ENCODE measurements around the gene TAF15.

The TAF15 gene

DNA sequence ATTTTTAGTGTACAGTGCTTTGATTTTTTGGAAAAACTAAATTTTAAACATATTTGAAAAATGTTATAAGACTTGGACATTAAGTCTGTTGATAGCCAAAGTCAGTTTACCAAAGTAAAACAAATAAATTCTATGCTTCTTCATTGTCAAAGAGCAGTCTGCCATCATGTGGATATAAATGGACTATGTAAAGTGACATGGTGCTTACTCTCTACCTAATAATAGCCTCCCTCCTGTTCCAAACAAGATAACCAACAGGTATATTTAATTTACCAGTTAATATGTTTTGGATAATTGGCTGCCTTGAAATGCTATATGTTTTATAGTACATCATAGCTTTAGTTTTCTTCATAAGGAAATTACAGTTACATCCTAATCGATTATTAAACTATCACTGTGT, 15.9 kb downstream of the TAF15 start:
- DNase-seq: no peak

- DNase-seq: no peak
Observed at GRCh38 chr17:35841101-35841500, 31.8 kb downstream of the TAF15 start.

DNA sequence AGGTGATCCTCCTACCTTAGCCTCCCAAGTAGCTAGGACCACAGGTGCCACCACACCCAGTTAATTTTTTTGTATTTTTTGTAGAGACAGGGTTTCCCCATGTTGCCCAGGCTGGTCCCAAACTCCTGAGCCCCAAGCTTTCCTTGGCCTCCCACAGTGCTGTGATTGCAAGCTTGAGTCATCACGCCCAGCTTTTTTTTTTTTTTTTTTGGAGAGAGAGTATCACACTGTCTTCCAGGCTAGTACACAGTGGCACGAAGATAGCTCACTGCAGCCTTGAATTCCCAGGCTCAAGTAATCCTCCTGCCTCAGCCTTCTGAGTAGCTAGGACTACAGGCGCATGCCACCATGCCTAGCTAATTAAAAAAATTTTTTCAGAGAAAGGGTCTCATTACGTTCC, 32.2 kb downstream of the TAF15 start:
- DNase-seq: no peak

- DNase-seq: no peak
Observed at GRCh38 chr17:35842239-35842638, 33.0 kb downstream of the TAF15 start.

DNA sequence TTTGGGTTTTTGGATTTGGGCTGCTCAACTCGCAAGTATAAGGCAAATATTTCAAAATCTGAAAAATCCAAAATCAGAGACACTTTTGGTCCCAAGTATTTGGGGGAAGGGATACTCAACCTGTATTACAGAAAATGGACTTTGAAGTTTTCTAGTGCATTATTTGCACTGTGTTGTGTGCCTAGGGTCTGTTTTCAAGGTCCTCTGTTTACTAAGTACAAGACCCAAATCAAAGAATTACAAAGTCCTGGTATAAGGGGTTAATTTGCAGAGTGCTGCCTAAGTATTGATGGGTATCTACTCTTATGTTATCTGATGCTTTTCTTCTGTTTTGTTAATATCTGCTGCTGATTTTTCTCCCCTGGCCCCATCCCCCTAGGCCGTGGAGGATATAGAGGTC, 34.4 kb downstream of the TAF15 start:
- no peak for DNase-seq

DNA sequence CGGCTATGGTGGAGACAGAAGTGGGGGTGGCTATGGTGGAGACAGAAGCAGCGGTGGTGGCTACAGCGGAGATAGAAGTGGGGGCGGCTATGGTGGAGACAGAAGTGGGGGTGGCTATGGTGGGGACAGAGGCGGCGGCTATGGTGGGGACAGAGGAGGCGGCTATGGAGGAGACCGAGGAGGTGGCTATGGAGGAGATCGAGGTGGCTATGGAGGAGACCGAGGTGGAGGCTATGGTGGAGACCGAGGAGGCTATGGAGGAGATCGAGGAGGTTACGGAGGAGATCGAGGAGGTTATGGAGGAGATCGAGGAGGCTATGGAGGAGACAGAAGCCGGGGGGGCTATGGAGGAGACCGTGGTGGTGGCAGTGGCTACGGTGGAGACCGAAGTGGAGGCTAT, 35.3 kb downstream of the TAF15 start:
- DNase-seq: no peak

DNA sequence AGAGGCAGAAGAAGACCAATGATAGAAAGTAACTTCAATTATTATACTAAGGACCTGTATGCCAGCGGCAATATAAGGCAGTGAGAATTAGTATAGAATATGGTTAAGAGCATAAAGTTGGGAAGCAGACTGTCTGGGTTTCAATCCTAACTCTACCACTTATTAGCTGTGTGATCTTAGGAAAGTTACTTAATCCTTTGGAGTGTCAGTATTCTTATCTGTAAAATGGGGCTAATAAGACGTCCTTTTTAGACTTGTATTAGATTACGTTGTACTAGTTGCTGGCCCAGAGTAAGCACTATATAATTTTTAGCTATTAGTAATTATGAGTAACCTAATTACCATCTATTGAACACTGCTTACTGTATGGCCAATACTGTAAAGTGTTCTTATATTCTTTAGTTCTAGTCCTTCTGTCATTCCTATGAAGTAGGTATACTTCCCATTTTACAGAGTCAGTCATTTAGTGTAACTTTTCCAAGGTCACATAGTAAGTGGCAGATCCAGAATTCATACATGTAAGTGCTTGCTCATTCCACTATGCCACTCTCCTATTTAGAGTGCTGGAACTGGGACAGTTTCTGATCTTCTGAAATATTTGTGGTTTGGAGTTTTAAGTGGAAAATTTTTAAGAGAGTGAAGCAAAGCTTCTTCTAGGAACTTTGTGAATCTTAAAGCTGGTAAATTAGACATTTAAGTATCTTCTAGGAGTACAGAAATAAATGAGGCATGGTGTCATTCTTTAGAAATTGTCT, 36.9 kb downstream of the TAF15 start:
- no peak for DNase-seq

- DNase-seq: no peak
Observed at GRCh38 chr17:35847006-35847405, 37.7 kb downstream of the TAF15 start.

- no peak for DNase-seq
Observed at GRCh38 chr17:35847633-35848373, 38.5 kb downstream of the TAF15 start.

DNA sequence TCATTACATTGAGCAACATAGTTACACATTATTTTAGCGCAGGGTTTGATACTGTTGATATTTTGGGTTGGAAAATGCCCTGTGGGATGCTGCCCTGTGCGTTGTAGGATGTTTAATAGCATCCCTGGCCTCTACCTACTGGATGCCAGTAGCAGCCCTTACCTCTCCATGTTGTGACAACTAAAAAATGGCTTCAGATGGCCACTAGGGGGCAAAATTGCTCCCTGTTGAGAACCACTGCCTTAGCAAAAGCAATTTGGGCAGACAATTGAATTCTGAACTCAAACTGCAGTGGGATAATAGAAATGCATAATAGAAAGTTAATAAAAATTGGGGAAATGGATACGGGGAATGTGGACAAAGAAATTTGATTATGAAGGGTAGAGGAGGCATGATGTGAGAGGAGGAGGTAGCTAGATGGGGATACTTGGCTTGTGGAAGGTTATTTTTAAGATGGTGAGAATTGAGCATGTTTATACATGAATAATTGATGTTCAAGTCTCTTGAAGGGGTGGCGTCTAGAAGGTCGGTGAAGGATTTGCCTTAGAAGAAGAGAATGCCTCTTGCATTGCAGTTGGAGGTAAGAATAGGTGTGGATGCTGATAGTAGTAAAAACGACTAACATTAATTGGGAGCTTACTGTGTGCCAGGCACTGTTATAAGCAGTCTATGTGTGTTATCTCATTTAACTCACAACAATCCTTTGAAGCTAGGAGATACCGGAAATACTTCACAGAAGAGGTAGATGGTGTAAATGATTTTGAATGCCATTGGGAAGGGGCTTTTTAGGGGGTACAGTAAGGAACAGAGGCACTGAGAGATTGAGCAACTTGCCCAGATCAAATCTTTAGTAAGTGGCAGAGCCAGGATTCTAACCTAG, 40.4 kb downstream of the TAF15 start:
- DNase-seq: peak; percentile 69

GRCh38 chr17:35855965-35856364, 46.7 kb downstream of the TAF15 start:
- no peak for DNase-seq

GRCh38 chr17:35856603-35857002, 47.3 kb downstream of the TAF15 start:
- DNase-seq: no peak

DNA sequence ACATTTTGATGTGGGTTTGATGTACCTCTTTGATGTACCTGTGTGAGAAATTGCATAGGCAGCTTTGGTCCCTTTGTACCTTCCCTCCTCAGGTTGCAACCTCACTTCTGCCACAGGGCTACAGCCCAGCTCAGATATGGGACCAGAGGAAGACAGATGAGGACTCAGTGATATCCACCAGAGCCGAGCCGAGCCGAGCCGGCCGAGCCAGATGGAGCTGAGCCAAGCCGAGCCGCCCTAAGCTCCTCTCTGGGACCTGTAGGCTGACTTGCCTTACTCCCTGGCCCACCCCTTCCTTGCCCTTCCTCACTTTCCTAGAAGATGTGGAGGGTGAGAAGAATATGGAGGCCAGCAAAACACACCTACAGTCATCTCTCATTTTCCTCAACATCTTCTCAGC, 55.6 kb downstream of the TAF15 start:
- DNase-seq: no peak

- no peak for DNase-seq
Observed at GRCh38 chr17:35865412-35866340, 56.4 kb downstream of the TAF15 start.

GRCh38 chr17:35866341-35866950, 57.2 kb downstream of the TAF15 start:
- no peak for DNase-seq

GRCh38 chr17:35867574-35867973, 58.3 kb downstream of the TAF15 start:
- DNase-seq: no peak

DNA sequence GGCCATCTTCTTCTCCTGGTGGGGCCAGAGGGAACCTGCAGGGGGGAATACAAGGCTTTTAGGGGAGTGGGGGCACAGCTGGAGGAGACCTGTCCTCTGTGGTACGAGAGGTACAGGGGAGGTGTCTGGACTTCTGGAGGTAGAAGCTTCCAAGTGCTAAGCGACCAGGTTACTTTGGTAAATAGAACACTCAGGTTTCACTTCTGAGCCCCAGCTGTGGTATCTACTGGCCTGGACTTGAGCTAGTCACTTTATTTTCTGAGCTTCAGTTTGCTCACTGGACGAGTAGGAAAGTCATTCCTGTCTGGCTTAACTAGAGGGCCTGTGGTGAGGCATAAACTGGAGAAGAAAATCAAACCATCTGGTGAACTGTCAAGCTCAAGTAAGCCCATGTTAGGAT, 59.5 kb downstream of the TAF15 start, which contains the start of gene HEATR9:
Gene HEATR9 (minus strand): TSS at position 155 of the 400 bp plus-strand sequence. CDS start 149 bp downstream, at position 6.
- DNase-seq: no peak

DNA sequence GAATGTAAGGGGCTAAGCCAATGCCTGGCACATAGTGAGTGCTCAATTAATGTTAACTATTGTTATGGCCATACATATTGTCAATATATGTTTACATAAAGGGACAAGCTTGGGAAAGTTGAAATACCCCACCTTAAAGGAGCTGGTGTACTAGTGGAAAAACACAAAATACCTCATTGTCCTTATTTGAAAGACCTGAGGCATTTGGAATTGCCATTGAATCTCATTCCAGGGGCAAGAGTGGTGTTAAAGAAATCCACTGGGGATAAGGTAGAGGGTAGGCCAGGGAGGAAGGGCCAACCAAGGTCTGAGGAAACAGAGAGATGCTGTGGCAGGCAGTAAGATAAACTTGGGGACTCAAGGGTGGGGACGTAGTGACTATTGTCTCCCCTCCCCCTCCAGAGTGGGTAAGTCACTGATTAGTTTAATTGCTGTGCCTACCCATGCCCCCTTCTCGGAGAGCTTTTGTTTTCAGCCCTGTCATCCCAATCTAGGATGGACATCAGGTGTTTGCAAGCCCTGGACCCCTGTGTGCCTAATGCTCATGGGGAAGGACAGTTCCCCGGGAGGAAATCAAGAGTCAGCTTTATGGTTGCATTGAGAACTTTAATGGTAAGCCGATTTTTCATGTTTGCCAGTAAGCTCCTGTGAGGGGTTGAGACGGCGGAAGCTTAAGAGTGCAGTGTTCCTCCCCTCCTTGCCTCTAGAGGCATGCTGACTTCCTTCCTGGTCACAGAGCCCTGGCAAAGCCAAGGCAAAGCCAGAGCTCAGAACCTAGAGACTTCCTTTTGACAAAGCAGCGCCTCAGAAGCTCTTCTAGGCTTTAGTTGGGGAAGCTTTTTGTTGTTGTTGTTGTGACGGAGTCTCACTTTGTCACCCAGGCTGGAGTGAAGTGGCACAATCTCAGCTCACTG, 61.9 kb downstream of the TAF15 start:
- no peak for DNase-seq

- DNase-seq: no peak
Observed at GRCh38 chr17:35872196-35872980, 63.1 kb downstream of the TAF15 start.

Measured in NCI-H510A treated with DMSO at 0.1 percent for 48 hours (cell line).